ENCODE results near the gene CARNS1. TPM values are rescaled to one million over a fixed set of nuclear protein-coding genes. Genes with fewer than 3 reads are reported as not detected.

The CARNS1 gene
- total and polyA plus RNA-seq, 2 of the 13 experiments (the other 11 are each of a cell fraction or from before 2014, with no cell fraction given), result not detected

DNA sequence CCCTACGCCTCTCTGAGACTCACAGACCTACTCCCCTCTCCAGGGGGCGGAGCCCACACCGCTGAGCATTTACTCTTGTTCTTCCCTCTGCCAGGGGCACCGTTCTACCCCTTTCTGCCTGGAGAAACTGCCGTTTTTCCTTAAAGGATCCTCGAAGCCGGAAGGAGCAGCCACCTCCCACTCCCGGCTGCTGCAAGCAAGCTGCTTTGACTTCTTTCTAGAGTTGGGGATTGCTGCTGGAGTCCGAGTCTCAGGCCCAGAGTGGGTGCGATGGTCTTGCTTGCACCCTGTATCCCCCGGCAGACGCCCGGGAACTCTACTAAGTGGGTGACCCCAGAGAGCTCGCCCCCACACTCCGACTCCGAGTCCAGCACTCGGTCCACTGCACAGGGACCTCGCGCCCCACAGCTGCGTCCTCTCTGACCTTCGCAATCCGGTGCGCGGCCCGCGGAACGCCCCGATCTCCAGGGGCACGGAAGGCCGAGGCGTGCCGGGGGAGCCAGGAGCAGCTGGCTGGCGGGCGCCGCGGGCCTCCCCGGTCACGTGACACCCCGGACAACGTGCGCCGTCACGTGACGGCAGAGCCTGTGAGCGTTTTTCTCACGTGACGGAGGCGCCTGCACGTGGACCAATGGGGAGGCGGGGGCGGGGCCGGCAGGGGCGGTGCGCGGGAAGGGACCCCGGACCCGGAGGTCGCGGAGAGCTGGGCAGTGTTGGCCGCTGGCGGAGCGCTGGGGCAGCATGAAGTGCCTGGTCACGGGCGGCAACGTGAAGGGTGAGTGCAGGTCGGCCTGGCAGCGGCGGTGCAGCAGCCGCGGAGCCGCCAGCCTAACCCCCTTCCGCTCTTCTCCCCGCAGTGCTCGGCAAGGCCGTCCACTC lies 23.9 kb upstream of the CARNS1 start, which contains the start of gene RAD9A (continued):
- TF ChIP-seq ZNF3 (CRISPR knock-in tag; IDR thresholded peaks at IDR 0.05) (no peak), ZNF737 (CRISPR knock-in tag; IDR thresholded peaks at IDR 0.05; ENCODE audit: borderline replicate concordance) (0 out of 2 replicates have a peak, but pooled peaks have one; percentile 15), JUN (CRISPR knock-in tag; IDR thresholded peaks at IDR 0.05) (no peak), REXO4 (CRISPR knock-in tag; IDR thresholded peaks at IDR 0.05; ENCODE audit: borderline replicate concordance) (no peak), KLF9 (CRISPR knock-in tag; IDR thresholded peaks at IDR 0.05; ENCODE audit: low read depth) (peak; percentile 90; the same call in 1 of the 2 replicates), GTF2F1 (IDR thresholded peaks at IDR 0.05; ENCODE audit: low read length) (0 out of 2 replicates have a peak, but pooled peaks have one; percentile 72), TBX2 (CRISPR knock-in tag; IDR thresholded peaks at IDR 0.05; ENCODE audit: borderline replicate concordance) (peak; percentile 89), FOXO1 (CRISPR knock-in tag; IDR thresholded peaks at IDR 0.05) (no peak), GZF1 (CRISPR knock-in tag; IDR thresholded peaks at IDR 0.05) (peak; percentile 33; the same call in 1 of the 2 replicates), ZNF501 (CRISPR knock-in tag; IDR thresholded peaks at IDR 0.05) (peak; percentile 97), KIAA2018 (CRISPR knock-in tag; IDR thresholded peaks at IDR 0.05; ENCODE audit: borderline replicate concordance) (no peak; the same call in 1 of the 2 replicates), MBNL3 (CRISPR knock-in tag; conservative IDR thresholded peaks at IDR 0.05) (0 out of 2 replicates have a peak, but pooled peaks have one; percentile 78), SRSF9 (IDR thresholded peaks at IDR 0.05; ENCODE audit: borderline replicate concordance, insufficient read depth, low read depth, low read length, poor library complexity, severe bottlenecking) (no peak), ZNF503 (CRISPR knock-in tag; IDR thresholded peaks at IDR 0.05) (no peak), BHLHE40 (IDR thresholded peaks at IDR 0.05; ENCODE audit: low read length) (peak; percentile 99)
- TF ChIP-seq, protein P1, sequence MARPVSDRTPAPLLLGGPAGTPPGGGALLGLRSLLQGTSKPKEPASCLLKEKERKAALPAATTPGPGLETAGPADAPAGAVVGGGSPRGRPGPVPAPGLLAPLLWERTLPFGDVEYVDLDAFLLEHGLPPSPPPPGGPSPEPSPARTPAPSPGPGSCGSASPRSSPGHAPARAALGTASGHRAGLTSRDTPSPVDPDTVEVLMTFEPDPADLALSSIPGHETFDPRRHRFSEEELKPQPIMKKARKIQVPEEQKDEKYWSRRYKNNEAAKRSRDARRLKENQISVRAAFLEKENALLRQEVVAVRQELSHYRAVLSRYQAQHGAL (CRISPR knock-in tag; IDR thresholded peaks at IDR 0.05; ENCODE audit: not compliant biosample characterization), result peak; percentile 60
- TF ChIP-seq, protein P2, sequence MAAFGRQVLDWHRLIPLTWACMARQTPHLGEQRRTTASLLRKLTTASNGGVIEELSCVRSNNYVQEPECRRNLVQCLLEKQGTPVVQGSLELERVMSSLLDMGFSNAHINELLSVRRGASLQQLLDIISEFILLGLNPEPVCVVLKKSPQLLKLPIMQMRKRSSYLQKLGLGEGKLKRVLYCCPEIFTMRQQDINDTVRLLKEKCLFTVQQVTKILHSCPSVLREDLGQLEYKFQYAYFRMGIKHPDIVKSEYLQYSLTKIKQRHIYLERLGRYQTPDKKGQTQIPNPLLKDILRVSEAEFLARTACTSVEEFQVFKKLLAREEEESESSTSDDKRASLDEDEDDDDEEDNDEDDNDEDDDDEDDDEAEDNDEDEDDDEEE (CRISPR knock-in tag; IDR thresholded peaks at IDR 0.05), result 0 out of 2 replicates have a peak, but pooled peaks have one; percentile 57
